ENCODE results near the gene FGF7. TPM values are rescaled to one million over a fixed set of nuclear protein-coding genes. Genes with fewer than 3 reads are reported as not detected.

Gene FGF7
- total and polyA plus RNA-seq, 2 experiments from 2014 or later, result 0.03 to 0.08 TPM

DNA sequence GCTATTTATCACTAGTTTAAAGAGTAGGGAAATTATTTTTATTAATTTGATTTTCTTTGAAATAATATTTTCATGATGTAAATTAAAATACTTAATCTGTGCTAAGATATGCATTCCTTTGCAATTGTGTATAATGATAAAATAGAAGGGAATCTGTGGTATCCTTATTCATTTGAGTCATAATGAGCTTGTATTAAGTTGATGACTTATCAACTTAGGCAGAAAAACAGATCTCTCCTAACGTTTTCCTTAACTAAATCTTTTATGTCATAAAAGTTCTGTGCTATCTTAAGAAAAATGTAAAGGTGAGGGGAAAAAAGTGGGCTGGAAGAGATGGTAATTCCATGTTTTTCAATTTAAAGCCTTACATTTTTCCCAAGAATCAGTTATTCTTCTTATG lies 1.9 kb downstream of the FGF7 start:
- Histone ChIP-seq H3K4me3 (no peak overlapping the region), H3K27me3 (ENCODE audit: insufficient read depth) (no peaks in the 10 kb centered on the region), H3K4me2 (no peak overlapping the region), H4K20me1 (replicated peaks; ENCODE audit: insufficient read depth) (no peaks in the 10 kb centered on the region), H2AFZ (no peak overlapping the region), H3K27ac (ENCODE audit: low read depth) (no peak overlapping the region), H3K4me1 (ENCODE audit: insufficient read depth) (peaks cover 19% of the 10 kb centered on the region), H3K9me2 (ENCODE audit: insufficient read depth) (no peaks in the 10 kb centered on the region), H3K79me2 (replicated peaks; ENCODE audit: insufficient read depth) (no peaks in the 10 kb centered on the region), H3F3A (replicated peaks; ENCODE audit: low read depth) (no peaks in the 10 kb centered on the region), H3K36me3 (ENCODE audit: insufficient read depth) (no peaks in the 10 kb centered on the region)
- Mint-ChIP-seq H3K36me3 (ENCODE audit: low read depth) (no peaks in the 10 kb centered on the region), H3K9me3 (no peaks in the 10 kb centered on the region), H3K27ac (no peak overlapping the region), H3K27me3 (ENCODE audit: insufficient read depth, low read depth, poor library complexity) (no peaks in the 10 kb centered on the region), H3K4me3 (no peak overlapping the region), H3K4me1 (peaks cover 5% of the 10 kb centered on the region; the same call in 2 of the 3 replicates)
- no peak for ATAC-seq
- no peak for DNase-seq (ENCODE audit: low spot score)
- TF ChIP-seq NANOG (IDR thresholded peaks at IDR 0.05; ENCODE audit: borderline replicate concordance), result no peak
- no peak for TF ChIP-seq CREB1 (CRISPR knock-in tag; IDR thresholded peaks at IDR 0.05; ENCODE audit: low read depth)
- no peak for TF ChIP-seq POLR2AphosphoS5 (IDR thresholded peaks at IDR 0.05; ENCODE audit: low read depth)
- no peak for TF ChIP-seq JUNB (IDR thresholded peaks at IDR 0.05; ENCODE audit: unreplicated experiment)
- TF ChIP-seq, protein P1, sequence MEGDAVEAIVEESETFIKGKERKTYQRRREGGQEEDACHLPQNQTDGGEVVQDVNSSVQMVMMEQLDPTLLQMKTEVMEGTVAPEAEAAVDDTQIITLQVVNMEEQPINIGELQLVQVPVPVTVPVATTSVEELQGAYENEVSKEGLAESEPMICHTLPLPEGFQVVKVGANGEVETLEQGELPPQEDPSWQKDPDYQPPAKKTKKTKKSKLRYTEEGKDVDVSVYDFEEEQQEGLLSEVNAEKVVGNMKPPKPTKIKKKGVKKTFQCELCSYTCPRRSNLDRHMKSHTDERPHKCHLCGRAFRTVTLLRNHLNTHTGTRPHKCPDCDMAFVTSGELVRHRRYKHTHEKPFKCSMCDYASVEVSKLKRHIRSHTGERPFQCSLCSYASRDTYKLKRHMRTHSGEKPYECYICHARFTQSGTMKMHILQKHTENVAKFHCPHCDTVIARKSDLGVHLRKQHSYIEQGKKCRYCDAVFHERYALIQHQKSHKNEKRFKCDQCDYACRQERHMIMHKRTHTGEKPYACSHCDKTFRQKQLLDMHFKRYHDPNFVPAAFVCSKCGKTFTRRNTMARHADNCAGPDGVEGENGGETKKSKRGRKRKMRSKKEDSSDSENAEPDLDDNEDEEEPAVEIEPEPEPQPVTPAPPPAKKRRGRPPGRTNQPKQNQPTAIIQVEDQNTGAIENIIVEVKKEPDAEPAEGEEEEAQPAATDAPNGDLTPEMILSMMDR (conservative IDR thresholded peaks at IDR 0.05; ENCODE audit: low read depth in 2 of 2), result no peak
- TF ChIP-seq, protein P2, sequence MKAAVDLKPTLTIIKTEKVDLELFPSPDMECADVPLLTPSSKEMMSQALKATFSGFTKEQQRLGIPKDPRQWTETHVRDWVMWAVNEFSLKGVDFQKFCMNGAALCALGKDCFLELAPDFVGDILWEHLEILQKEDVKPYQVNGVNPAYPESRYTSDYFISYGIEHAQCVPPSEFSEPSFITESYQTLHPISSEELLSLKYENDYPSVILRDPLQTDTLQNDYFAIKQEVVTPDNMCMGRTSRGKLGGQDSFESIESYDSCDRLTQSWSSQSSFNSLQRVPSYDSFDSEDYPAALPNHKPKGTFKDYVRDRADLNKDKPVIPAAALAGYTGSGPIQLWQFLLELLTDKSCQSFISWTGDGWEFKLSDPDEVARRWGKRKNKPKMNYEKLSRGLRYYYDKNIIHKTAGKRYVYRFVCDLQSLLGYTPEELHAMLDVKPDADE (IDR thresholded peaks at IDR 0.05), result no peak
- TF ChIP-seq ZNF331 (CRISPR knock-in tag; IDR thresholded peaks at IDR 0.05; ENCODE audit: low read depth), result no peak
- TF ChIP-seq, protein P3, sequence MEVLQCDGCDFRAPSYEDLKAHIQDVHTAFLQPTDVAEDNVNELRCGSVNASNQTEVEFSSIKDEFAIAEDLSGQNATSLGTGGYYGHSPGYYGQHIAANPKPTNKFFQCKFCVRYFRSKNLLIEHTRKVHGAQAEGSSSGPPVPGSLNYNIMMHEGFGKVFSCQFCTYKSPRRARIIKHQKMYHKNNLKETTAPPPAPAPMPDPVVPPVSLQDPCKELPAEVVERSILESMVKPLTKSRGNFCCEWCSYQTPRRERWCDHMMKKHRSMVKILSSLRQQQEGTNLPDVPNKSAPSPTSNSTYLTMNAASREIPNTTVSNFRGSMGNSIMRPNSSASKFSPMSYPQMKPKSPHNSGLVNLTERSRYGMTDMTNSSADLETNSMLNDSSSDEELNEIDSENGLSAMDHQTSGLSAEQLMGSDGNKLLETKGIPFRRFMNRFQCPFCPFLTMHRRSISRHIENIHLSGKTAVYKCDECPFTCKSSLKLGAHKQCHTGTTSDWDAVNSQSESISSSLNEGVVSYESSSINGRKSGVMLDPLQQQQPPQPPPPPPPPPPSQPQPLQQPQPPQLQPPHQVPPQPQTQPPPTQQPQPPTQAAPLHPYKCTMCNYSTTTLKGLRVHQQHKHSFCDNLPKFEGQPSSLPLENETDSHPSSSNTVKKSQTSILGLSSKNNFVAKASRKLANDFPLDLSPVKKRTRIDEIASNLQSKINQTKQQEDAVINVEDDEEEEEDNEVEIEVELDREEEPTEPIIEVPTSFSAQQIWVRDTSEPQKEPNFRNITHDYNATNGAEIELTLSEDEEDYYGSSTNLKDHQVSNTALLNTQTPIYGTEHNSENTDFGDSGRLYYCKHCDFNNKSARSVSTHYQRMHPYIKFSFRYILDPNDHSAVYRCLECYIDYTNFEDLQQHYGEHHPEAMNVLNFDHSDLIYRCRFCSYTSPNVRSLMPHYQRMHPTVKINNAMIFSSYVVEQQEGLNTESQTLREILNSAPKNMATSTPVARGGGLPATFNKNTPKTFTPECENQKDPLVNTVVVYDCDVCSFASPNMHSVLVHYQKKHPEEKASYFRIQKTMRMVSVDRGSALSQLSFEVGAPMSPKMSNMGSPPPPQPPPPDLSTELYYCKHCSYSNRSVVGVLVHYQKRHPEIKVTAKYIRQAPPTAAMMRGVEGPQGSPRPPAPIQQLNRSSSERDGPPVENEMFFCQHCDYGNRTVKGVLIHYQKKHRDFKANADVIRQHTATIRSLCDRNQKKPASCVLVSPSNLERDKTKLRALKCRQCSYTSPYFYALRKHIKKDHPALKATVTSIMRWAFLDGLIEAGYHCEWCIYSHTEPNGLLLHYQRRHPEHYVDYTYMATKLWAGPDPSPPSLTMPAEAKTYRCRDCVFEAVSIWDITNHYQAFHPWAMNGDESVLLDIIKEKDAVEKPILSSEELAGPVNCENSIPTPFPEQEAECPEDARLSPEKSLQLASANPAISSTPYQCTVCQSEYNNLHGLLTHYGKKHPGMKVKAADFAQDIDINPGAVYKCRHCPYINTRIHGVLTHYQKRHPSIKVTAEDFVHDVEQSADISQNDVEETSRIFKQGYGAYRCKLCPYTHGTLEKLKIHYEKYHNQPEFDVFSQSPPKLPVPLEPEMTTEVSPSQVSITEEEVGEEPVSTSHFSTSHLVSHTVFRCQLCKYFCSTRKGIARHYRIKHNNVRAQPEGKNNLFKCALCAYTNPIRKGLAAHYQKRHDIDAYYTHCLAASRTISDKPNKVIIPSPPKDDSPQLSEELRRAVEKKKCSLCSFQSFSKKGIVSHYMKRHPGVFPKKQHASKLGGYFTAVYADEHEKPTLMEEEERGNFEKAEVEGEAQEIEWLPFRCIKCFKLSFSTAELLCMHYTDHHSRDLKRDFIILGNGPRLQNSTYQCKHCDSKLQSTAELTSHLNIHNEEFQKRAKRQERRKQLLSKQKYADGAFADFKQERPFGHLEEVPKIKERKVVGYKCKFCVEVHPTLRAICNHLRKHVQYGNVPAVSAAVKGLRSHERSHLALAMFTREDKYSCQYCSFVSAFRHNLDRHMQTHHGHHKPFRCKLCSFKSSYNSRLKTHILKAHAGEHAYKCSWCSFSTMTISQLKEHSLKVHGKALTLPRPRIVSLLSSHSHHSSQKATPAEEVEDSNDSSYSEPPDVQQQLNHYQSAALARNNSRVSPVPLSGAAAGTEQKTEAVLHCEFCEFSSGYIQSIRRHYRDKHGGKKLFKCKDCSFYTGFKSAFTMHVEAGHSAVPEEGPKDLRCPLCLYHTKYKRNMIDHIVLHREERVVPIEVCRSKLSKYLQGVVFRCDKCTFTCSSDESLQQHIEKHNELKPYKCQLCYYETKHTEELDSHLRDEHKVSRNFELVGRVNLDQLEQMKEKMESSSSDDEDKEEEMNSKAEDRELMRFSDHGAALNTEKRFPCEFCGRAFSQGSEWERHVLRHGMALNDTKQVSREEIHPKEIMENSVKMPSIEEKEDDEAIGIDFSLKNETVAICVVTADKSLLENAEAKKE (CRISPR knock-in tag; IDR thresholded peaks at IDR 0.05), result no peak
